ENCODE results near the gene NME9.

DNA sequence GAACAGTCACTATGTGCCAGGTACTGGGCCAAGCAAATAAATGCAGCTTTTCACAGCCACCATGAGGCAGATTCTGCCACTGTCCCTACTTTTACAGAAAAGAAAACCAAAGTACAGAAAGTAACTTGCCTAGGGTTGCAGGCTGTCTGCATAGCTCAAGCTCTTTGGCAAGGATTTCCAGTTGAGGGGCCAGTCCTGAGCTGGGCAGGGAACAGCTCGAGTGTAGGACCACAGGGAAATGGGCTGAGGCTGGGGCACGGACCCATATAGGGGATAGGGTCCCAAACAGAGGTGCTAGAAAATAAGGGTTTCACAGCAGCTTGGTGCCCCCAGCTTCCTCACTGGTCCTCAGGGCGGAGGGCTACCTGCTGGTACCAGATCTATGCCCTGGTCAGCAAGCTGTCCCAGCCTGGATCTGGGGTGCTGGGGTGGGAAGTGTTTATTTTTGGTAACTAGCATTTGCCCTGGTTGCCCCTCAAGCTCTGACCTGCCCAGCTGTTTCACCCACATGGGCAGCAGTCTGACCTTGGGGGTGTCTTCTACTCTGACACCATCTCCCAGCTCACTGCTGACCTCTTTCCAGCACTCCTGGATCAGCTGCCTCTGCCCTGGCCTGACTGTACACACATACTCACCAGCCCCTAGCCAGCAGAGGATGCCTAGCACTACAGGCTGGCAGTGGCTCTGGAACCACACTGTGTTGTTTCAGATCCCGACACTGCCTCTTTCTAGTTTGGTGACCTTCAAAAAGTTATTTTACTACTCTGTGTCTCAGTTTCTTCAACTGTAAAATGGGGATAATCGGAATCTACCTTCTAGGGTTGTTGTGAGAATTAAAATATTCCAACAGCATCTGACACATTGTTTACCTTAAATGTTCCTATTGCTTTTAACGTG is 35.0 kb upstream of the NME9 start:
- TF ChIP-seq MAX (IDR thresholded peaks at IDR 0.05; ENCODE audit: insufficient read depth, insufficient read length) (no peak), POLR2A (IDR thresholded peaks at IDR 0.05; ENCODE audit: low read depth, low read length) (no peak), MYC (IDR thresholded peaks at IDR 0.05; ENCODE audit: low read depth, low read length) (no peak), POLR2AphosphoS5 (IDR thresholded peaks at IDR 0.05; ENCODE audit: insufficient read depth, low read depth, low read length) (no peak), EZH2 (IDR thresholded peaks at IDR 0.05; ENCODE audit: borderline replicate concordance, low read depth, low read length, severe bottlenecking) (no peak), JUN (IDR thresholded peaks at IDR 0.05; ENCODE audit: borderline replicate concordance, insufficient read depth, insufficient read length, low read depth) (no peak), GATA2 (IDR thresholded peaks at IDR 0.05; ENCODE audit: insufficient read depth, insufficient read length, low read depth, low read length) (no peak)
- TF ChIP-seq, protein P1, sequence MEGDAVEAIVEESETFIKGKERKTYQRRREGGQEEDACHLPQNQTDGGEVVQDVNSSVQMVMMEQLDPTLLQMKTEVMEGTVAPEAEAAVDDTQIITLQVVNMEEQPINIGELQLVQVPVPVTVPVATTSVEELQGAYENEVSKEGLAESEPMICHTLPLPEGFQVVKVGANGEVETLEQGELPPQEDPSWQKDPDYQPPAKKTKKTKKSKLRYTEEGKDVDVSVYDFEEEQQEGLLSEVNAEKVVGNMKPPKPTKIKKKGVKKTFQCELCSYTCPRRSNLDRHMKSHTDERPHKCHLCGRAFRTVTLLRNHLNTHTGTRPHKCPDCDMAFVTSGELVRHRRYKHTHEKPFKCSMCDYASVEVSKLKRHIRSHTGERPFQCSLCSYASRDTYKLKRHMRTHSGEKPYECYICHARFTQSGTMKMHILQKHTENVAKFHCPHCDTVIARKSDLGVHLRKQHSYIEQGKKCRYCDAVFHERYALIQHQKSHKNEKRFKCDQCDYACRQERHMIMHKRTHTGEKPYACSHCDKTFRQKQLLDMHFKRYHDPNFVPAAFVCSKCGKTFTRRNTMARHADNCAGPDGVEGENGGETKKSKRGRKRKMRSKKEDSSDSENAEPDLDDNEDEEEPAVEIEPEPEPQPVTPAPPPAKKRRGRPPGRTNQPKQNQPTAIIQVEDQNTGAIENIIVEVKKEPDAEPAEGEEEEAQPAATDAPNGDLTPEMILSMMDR (IDR thresholded peaks at IDR 0.05; ENCODE audit: extremely low read depth in 1 of 2, insufficient read depth in 1 of 2, low read depth in 1 of 2, low read length in 2 of 2) = no peak

Data from endothelial cell of umbilical vein (primary cell).